Epithelial cell of esophagus (primary cell): ENCODE measurements around the gene PBXIP1.
"Not testable (repeated sequence)": the region's sequence is repeated elsewhere in the genome, so short reads cannot be mapped to it uniquely, and the experiment has no call there.

Experiments used
- DNase-seq: peaks from one replicate; pipeline ENCODE4 v3.0.0; 2010; ENCODE audit warnings: low read depth
- H3K4me3 ChIP-seq: 2 replicates; pipeline ENCODE4 v1.5.1; 2011; ENCODE audit warnings: mild to moderate bottlenecking, low read length, control low read depth
- CTCF ChIP-seq: IDR thresholded peaks from 2 replicates; pipeline ENCODE4 v1.5.1; 2011; ENCODE audit warnings: low read depth, mild to moderate bottlenecking, low read length, control low read depth, inconsistent platforms; ENCODE audit not compliant: insufficient read depth; ENCODE audit errors: missing control alignments

PBXIP1 gene

GRCh38 chr1:154998818-154999570, 43.1 kb upstream of the PBXIP1 start:
- peak; percentile 60 for DNase-seq
- peak overlapping the region; percentile 27 for H3K4me3 ChIP-seq
- peak; percentile 83 for TF ChIP-seq CTCF

GRCh38 chr1:154998201-154998780, 42.4 kb upstream of the PBXIP1 start:
- no peak for TF ChIP-seq CTCF
- no peak overlapping the region for H3K4me3 ChIP-seq
- DNase-seq, result no peak

- no peak for DNase-seq
- H3K4me3 ChIP-seq, result no peak overlapping the region
- TF ChIP-seq CTCF, result no peak
Measured at GRCh38 chr1:154996966-154997701, 41.2 kb upstream of the PBXIP1 start.

GRCh38 chr1:154995301-154995983, 39.5 kb upstream of the PBXIP1 start:
- TF ChIP-seq CTCF, result peak; percentile 48
- DNase-seq, result peak; percentile 79
- H3K4me3 ChIP-seq, result not testable (repeated sequence)

- no peak for DNase-seq
- TF ChIP-seq CTCF, result no peak
- no peak overlapping the region for H3K4me3 ChIP-seq
Measured at GRCh38 chr1:154994591-154994990, 38.7 kb upstream of the PBXIP1 start.

GRCh38 chr1:154994269-154994587, 38.3 kb upstream of the PBXIP1 start:
- no peak for TF ChIP-seq CTCF
- no peak overlapping the region for H3K4me3 ChIP-seq
- no peak for DNase-seq
